Measurements from ENCODE around the gene TBC1D2B. TPM values are rescaled to one million over a fixed set of nuclear protein-coding genes. Genes with fewer than 3 reads are reported as not detected.

TBC1D2B gene
- total RNA-seq, 1 donor from 2014 or later: 13.8 TPM

Other genes with a start within 250 kb of the TBC1D2B start
- gene SH2D7, start 14.8 kb upstream of the TBC1D2B start, total RNA-seq (ENCODE audit: unreplicated experiment): not detected
- gene CIB2, start 53.7 kb upstream of the TBC1D2B start, total RNA-seq (ENCODE audit: unreplicated experiment): 16.4 TPM
- 19.9 TPM for gene IDH3A, start 71.7 kb upstream of the TBC1D2B start, total RNA-seq (ENCODE audit: unreplicated experiment)
- 0.13 TPM for gene ACSBG1, start 156.9 kb upstream of the TBC1D2B start, total RNA-seq (ENCODE audit: unreplicated experiment)
- 2.1 TPM for gene DNAJA4, start 186.9 kb upstream of the TBC1D2B start, total RNA-seq (ENCODE audit: unreplicated experiment)
- 43.9 TPM for gene SKIC8, start 221.9 kb upstream of the TBC1D2B start, total RNA-seq (ENCODE audit: unreplicated experiment)